Tibial nerve (tissue), 3 donors: ENCODE measurements around the gene PRDM10.

Experiments
- EP300 ChIP-seq, 2 donors: sonication (generic); formaldehyde crosslinking; IDR thresholded peaks; one replicate each; pipeline ENCODE4 v1.6.1; 2017; ENCODE audit warnings: antibody characterized with exemption in 2 of 2, mild to moderate bottlenecking in 1 of 2
- POLR2A ChIP-seq, 2 donors: fragments of 450-650 bp; IDR thresholded peaks; one replicate each; pipeline ENCODE4 v1.6.1; 2017; ENCODE audit warnings: antibody characterized with exemption in 2 of 2, mild to moderate bottlenecking in 2 of 2, moderate library complexity in 2 of 2

- TF ChIP-seq EP300 (IDR thresholded peaks at IDR 0.05) (no peak), POLR2A (IDR thresholded peaks at IDR 0.05) (no peak)
Observed at GRCh38 chr11:130032931-130033330, 30.3 kb upstream of the PRDM10 start.
